HL-60/S4 (cell line): Measurements from ENCODE around the gene PCDHGB5.
"Not testable (repeated sequence)": the region's sequence is repeated elsewhere in the genome, so short reads cannot be mapped to it uniquely, and the experiment has no call there.

Source experiments
- in situ Hi-C: fragments of 300-500 bp; cut with MboI; formaldehyde crosslinking; loops from 2 replicates; pipeline ENCODE4 v1.14.3; 2022; ENCODE audit warnings: low sequenced_read_pairs

PCDHGB5 gene

GRCh38 chr5:141397756-141398551 lies at the start of gene PCDHGB5:
Gene PCDHGB5, plus strand, starts transcription at chr5:141397947. Its CDS starts 181 bp downstream, at chr5:141398128.
- in situ Hi-C loops: not testable (repeated sequence)

GRCh38 chr5:141349917-141350619 lies 47.7 kb upstream of the PCDHGB5 start, which contains the start of gene PCDHGB1:
Gene PCDHGB1, plus strand, starts transcription at chr5:141350099. Its CDS starts 162 bp downstream, at chr5:141350261.
- in situ Hi-C loops: no loop called here

- in situ Hi-C loops: no loop called here
Observed at GRCh38 chr5:141351591-141351990, 46.2 kb upstream of the PCDHGB5 start.

DNA sequence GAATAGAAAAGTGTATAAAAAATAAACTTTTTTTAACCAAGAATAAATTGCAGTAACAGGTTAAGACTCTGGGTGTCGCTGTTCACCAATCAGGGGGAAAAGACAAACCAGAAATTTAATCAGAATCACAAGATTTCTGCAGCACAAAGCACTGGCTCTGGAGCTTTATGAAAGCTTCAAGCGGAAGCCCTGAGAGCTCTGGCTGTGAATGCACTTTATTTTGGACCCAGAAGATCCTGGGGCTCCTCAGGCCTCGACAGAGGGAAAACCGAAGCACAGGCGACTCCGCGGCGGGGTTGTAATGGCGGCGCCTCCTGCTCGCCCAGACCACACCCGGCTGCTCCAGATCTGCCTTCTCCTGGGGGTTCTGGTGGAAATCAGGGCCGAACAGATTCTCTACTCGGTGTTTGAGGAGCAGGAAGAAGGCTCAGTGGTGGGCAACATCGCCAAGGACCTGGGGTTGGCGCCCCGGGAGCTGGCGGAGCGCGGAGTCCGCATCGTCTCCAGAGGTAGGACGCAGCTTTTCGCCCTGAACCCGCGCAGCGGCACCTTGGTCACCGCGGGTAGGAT lies 42.8 kb upstream of the PCDHGB5 start, which contains the start of gene PCDHGA4:
TSS of gene PCDHGA4 (plus strand) at position 122 of the 570 bp plus-strand sequence. CDS start at position 209, 87 bp downstream.
- in situ Hi-C loops: no loop called here

DNA sequence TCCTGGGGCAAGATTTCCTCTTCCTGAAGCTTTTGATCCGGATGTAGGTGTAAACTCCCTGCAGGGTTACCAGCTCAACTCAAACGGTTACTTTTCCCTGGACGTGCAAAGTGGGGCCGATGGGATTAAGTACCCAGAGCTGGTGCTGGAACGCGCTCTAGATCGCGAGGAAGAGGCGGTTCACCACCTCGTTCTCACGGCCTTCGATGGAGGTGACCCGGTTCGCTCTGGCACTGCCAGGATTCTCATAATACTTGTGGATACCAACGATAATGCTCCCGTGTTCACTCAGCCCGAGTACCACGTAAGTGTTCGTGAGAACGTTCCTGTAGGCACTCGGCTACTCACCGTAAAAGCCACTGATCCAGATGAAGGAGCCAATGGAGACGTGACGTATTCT lies 42.1 kb upstream of the PCDHGB5 start:
- in situ Hi-C loops: no loop called here

GRCh38 chr5:141356133-141356532 lies 41.6 kb upstream of the PCDHGB5 start:
- in situ Hi-C loops: no loop called here

DNA sequence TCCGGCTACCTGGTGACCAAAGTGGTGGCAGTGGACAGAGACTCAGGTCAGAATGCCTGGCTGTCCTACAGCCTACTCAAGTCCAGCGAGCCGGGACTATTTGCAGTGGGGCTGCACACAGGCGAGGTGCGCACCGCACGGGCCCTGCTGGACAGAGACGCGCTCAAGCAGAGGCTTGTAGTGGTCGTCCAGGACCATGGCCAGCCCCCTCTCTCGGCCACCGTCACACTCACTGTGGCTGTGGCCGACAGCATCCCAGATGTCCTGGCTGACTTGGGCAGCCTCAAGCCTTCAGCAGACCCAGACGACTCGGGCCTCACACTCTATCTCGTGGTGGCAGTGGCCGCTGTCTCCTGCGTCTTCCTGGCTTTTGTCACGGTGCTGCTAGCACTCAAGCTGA lies 40.8 kb upstream of the PCDHGB5 start:
- in situ Hi-C loops: no loop called here

GRCh38 chr5:141359790-141360426 lies 37.8 kb upstream of the PCDHGB5 start, which contains the start of gene PCDHGB2:
Gene PCDHGB2, plus strand, starts transcription at chr5:141359994. Its CDS starts 142 bp downstream, at chr5:141360136.
- in situ Hi-C loops: no loop called here

- in situ Hi-C loops: no loop called here
Observed at GRCh38 chr5:141360685-141361084, 37.1 kb upstream of the PCDHGB5 start.

- in situ Hi-C loops: no loop called here
Observed at GRCh38 chr5:141362719-141363118, 35.0 kb upstream of the PCDHGB5 start.

DNA sequence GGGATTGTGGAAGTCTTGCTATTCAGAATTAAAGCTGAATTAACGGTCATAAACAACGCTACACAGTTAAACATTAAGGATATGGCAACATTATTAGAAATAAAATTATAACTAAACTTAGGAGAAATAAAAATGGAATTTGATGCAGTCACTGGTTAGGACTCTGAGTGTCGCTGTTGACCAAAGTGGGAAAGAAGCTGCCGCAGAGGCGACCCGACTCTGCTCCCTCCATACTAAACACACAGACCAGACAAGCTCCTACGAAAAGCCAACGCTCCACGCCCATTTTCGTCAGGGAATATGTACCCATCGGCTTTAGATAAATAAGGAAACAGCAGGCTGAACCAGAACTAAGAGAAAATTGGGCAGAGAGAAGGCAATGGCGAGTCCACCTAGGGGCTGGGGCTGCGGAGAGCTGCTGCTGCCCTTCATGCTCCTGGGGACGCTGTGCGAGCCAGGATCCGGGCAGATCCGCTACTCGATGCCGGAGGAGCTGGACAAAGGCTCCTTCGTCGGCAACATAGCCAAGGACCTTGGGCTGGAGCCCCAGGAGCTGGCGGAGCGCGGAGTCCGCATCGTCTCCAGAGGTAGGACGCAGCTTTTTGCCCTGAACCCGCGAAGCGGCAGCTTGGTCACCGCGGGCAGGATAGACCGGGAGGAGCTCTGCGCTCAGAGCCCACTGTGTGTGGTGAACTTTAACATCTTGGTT lies 33.6 kb upstream of the PCDHGB5 start, which contains the start of gene PCDHGA5:
TSS of gene PCDHGA5 (plus strand) at position 211 of the 709 bp plus-strand sequence. CDS start at position 380, 169 bp downstream.
- in situ Hi-C loops: no loop called here

DNA sequence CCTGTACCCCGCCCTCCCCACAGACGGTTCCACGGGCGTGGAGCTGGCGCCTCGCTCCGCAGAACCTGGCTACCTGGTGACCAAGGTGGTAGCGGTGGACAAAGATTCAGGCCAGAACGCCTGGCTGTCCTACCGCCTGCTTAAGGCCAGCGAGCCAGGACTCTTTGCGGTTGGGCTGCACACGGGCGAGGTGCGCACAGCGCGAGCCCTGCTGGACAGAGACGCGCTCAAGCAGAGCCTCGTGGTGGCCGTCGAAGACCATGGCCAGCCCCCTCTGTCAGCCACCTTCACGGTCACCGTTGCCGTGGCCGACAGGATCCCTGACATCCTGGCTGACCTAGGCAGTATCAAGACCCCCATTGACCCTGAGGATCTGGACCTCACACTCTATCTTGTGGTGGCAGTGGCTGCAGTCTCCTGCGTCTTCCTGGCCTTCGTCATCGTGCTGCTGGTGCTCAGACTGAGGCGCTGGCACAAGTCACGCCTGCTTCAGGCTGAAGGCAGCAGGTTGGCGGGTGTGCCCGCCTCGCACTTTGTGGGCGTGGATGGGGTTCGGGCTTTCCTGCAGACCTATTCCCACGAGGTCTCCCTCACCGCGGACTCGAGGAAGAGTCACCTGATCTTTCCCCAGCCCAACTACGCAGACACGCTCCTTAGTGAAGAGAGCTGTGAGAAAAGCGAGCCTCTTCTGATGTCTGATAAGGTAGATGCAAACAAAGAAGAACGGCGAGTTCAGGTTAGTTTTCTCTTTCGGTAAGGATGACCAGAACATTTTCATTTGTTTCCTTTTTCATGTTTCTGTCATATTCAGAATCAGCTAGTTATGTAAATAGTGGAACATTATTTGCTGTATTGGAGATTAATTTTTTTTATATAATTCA lies 31.5 kb upstream of the PCDHGB5 start:
- in situ Hi-C loops: no loop called here

DNA sequence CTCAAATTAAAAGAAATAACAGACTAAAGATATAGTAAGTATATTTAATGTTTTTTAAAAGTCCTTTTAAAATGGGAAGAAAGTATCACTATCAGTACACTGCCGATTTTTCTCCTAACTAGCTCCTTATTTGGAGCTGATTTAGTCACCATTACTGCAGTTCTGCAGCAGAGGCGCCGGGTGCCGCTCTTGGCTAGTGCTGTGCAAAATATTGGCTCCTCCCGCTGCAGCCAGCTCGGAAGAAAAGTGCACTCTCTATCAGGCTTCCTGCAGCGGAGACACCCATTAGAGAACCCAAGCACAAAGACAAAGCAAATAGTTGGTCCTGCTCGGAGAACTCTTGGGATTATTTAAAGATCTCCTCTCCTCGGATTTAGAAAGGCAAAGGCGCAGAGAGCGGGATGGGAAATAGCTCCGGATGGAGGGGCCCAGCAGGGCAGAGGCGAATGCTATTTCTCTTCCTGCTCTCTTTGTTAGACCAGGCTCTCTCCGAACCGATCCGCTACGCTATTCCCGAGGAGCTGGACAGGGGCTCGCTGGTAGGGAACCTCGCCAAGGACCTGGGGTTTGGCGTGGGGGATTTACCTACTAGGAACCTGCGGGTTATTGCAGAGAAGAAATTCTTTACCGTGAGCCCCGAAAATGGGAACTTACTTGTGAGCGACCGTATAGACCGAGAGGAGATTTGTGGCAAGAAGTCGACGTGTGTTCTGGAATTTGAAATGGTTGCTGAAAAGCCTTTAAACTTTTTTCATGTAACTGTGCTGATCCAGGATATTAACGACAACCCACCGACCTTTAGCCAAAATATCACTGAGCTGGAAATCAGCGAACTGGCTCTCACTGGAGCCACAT lies 27.5 kb upstream of the PCDHGB5 start, which contains the start of gene PCDHGB3:
TSS of gene PCDHGB3 (plus strand) at position 249 of the 855 bp plus-strand sequence. CDS start at position 402, 153 bp downstream.
- in situ Hi-C loops: no loop called here

GRCh38 chr5:141371572-141372475 lies 25.9 kb upstream of the PCDHGB5 start:
- in situ Hi-C loops: no loop called here

- in situ Hi-C loops: no loop called here
Observed at GRCh38 chr5:141373673-141374317, 24.0 kb upstream of the PCDHGB5 start, which contains the start of gene PCDHGA6. Gene PCDHGA6, plus strand, starts transcription at chr5:141373891. Its CDS starts 193 bp downstream, at chr5:141374084.

DNA sequence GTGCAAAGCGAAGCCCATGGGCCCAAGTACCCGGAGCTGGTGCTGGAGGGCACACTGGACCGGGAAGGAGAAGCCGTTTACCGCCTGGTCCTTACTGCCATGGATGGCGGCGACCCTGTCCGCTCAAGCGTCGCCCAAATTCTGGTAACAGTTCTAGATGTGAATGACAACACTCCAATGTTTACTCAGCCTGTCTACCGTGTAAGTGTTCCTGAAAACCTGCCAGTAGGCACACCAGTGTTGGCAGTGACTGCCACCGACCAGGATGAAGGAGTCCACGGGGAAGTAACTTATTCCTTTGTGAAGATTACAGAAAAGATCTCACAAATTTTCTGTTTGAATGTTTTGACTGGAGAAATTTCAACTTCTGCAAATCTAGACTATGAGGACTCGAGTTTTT lies 23.1 kb upstream of the PCDHGB5 start:
- in situ Hi-C loops: no loop called here
